GM12891 (cell line): ENCODE results near the gene MVD.

ENCODE experiments used
- POLR2A ChIP-seq: IDR thresholded peaks from 2 replicates; pipeline ENCODE4 v1.6.1; 2011; ENCODE audit warnings: low read depth, low read length, control low read depth
- POLR2AphosphoS5 ChIP-seq: IDR thresholded peaks from 2 replicates; pipeline ENCODE4 v1.6.1; 2011; ENCODE audit warnings: low read depth, low read length, control low read depth
- POU2F2 ChIP-seq: IDR thresholded peaks from 2 replicates; pipeline ENCODE4 v1.6.1; 2011; ENCODE audit warnings: low read depth, mild to moderate bottlenecking, control low read depth, low read length, moderate library complexity
- SPI1 ChIP-seq: IDR thresholded peaks from 2 replicates; pipeline ENCODE4 v1.6.1; 2011; ENCODE audit warnings: low read depth, low read length, control low read depth
- TAF1 ChIP-seq: IDR thresholded peaks from 2 replicates; pipeline ENCODE4 v1.6.1; 2011; ENCODE audit warnings: low read depth, low read length, control low read depth

DNA sequence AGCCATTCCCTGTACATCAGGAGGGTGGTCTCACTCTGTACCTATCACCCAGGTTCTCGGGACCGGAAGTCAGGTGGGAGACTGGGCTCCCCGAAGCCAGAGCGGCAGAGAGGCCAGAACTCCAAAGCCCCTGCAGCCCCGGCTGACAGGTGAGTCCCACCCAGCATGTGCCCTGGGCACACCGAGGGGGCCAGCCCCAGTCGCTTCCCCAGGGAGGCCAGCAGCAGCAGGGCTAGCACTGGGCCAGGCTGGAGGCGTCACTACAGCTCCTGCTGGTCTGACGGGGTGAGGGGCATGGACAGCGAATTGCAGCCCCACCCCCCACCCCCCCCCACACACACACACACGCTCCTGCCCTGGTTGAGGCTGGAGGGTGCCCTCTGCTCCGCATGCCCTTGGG lies 32.5 kb downstream of the MVD start:
- no peak for TF ChIP-seq POLR2A
- TF ChIP-seq POLR2AphosphoS5: no peak
- no peak for TF ChIP-seq TAF1
- TF ChIP-seq POU2F2: no peak
- no peak for TF ChIP-seq SPI1
